HepG2 (cell line): Measurements from ENCODE around the gene KRT36. TPM values are rescaled to one million over a fixed set of nuclear protein-coding genes. Genes with fewer than 3 reads are reported as not detected.

Source experiments
- ATAC-seq: fragments of 200-7000 bp; cut with Tn5 transposase; 3 replicates; pipeline ENCODE4 v1.9.1; 2020; ENCODE audit warnings: mild to moderate bottlenecking, moderate library complexity
- BruUV-seq: library from RNA; stranded (reverse); fragments of 400-500 nt; replicated peaks from 2 replicates; lab custom pipeline; 2021; lab: Mats Ljungman, UMichigan
- CTCF ChIA-PET: fragments of 300-600 bp; formaldehyde crosslinking; extraction: SDS; loops from one replicate; lab custom pipeline; 2021; ENCODE audit warnings: low total read pairs, inconsistent platforms, low intra/inter-chr PET ratio; lab: Yijun Ruan, JAX
- POLR2A ChIA-PET: fragments of 350-600 bp; sonication (Branson Sonifier 250); formaldehyde crosslinking; loops from one replicate; lab custom pipeline; 2020; ENCODE audit warnings: antibody characterized with exemption, inconsistent platforms; lab: Yijun Ruan, JAX
- DNase-seq: peaks from one replicate; pipeline ENCODE4 v3.0.0-alpha.2; 2015; ENCODE audit warnings: low spot score
- FAIRE-seq: peaks from 3 replicates; lab custom pipeline; 2011; peaks lifted over from hg19 to GRCh38; lab: Jason Lieb, UNC
- H2AFZ ChIP-seq: one replicate; pipeline ENCODE4 v1.6.1; 2011; ENCODE audit warnings: low read length, inconsistent platforms
- H3K27ac ChIP-seq: fragments of 300-600 bp; 3 replicates; pipeline ENCODE4 v1.8.0; 2011; ENCODE audit warnings: mixed run types, mild to moderate bottlenecking, mixed read lengths, low read length, inconsistent platforms; ENCODE audit not compliant: insufficient read depth; ENCODE audit errors: extremely low read length
- H3K27me3 ChIP-seq, 2 experiments: fragments of 200-600 bp in 1 of 2; 2 replicates in 1 of 2; 3 replicates in 1 of 2; pipeline versions ENCODE4 v1.6.0 to v1.8.0; 2011; ENCODE audit warnings: low read length in 2 of 2, mild to moderate bottlenecking in 2 of 2, moderate library complexity in 2 of 2, inconsistent platforms in 1 of 2; ENCODE audit not compliant: insufficient read depth in 2 of 2, control insufficient read depth in 1 of 2
- H3K36me3 ChIP-seq, 2 experiments: fragments of 200-600 bp in 1 of 2; replicated peaks in 1 of 2; 2 replicates in 1 of 2; 3 replicates in 1 of 2; pipeline versions ENCODE4 v1.5.1 to v1.8.0; 2011; ENCODE audit warnings: low read length in 2 of 2, inconsistent platforms in 1 of 2; ENCODE audit not compliant: insufficient read depth in 2 of 2, control insufficient read depth in 1 of 2
- H3K4me1 ChIP-seq: 2 replicates; pipeline ENCODE4 v1.5.1; 2012; ENCODE audit warnings: low read length, inconsistent platforms; ENCODE audit not compliant: insufficient read depth
- H3K4me2 ChIP-seq: 2 replicates; pipeline ENCODE4 v1.6.0; 2011; ENCODE audit warnings: low read depth, low read length, inconsistent platforms
- H3K4me3 ChIP-seq, 3 experiments: fragments of 200-600 bp in 1 of 3; sonication (generic), shearing (Covaris generic) in 1 of 3; replicated peaks in 1 of 3; 2 replicates each; pipeline ENCODE4 v1.5.1; 2011 to 2016; ENCODE audit warnings: low read length in 3 of 3, inconsistent platforms in 2 of 3, low read depth in 2 of 3, mild to moderate bottlenecking in 2 of 3, control low read depth in 1 of 3, mixed read lengths in 1 of 3; ENCODE audit not compliant: insufficient read depth in 1 of 3
- H3K79me2 ChIP-seq: one replicate; pipeline ENCODE4 v1.6.1; 2011; ENCODE audit warnings: low read length, inconsistent platforms; ENCODE audit not compliant: insufficient read depth
- H3K9ac ChIP-seq: 2 replicates; pipeline ENCODE4 v1.6.0; 2011; ENCODE audit warnings: mild to moderate bottlenecking, low read depth, low read length, inconsistent platforms; ENCODE audit not compliant: insufficient read depth
- H3K9me3 ChIP-seq: 2 replicates; pipeline ENCODE4 v1.5.1; 2012; ENCODE audit warnings: mild to moderate bottlenecking, low read length
- H4K20me1 ChIP-seq: 2 replicates; pipeline ENCODE4 v1.6.0; 2011; ENCODE audit warnings: inconsistent platforms, mild to moderate bottlenecking, low read length, moderate library complexity; ENCODE audit not compliant: insufficient read depth
- AGO2 ChIP-seq: fragments of 200-400 bp; formaldehyde crosslinking; optimal IDR thresholded peaks from 2 replicates; pipeline ENCODE3; 2017; ENCODE audit warnings: mild to moderate bottlenecking, low read depth, low read length, moderate library complexity
- BCL6 ChIP-seq: IDR thresholded peaks from 2 replicates; pipeline ENCODE4 v1.6.1; 2016; ENCODE audit warnings: missing genetic modification reagents, missing compliant biosample characterization
- DNMT3B ChIP-seq: conservative IDR thresholded peaks from 2 replicates; pipeline ENCODE4 v1.6.1; 2016; ENCODE audit warnings: missing biosample characterization, control low read depth
- KAT8 ChIP-seq: IDR thresholded peaks from 2 replicates; pipeline ENCODE4 v1.6.1; 2016; ENCODE audit warnings: missing genetic modification reagents, missing compliant biosample characterization
- NPAS2 ChIP-seq: sonication (generic); formaldehyde crosslinking; IDR thresholded peaks from 2 replicates; pipeline ENCODE4 v1.8.0; 2022; ENCODE audit warnings: mild to moderate bottlenecking, missing genetic modification reagents, borderline replicate concordance
- NR2F2 ChIP-seq: IDR thresholded peaks from 2 replicates; pipeline ENCODE4 v1.6.1; 2012; ENCODE audit warnings: low read depth, inconsistent platforms, borderline replicate concordance
- SALL2 ChIP-seq: sonication (generic); formaldehyde crosslinking; IDR thresholded peaks from 2 replicates; pipeline ENCODE4 v1.8.1; 2023; ENCODE audit warnings: mild to moderate bottlenecking, missing genetic modification reagents, inconsistent platforms
- ZBTB7B ChIP-seq: sonication (generic); formaldehyde crosslinking; IDR thresholded peaks from 2 replicates; pipeline ENCODE4 v1.4.0; 2020; ENCODE audit warnings: missing genetic modification reagents
- ZNF451 ChIP-seq: sonication (generic); formaldehyde crosslinking; IDR thresholded peaks from 2 replicates; pipeline ENCODE4 v1.5.0; 2020; ENCODE audit warnings: mild to moderate bottlenecking, missing genetic modification reagents
- ZNF629 ChIP-seq: sonication (generic); formaldehyde crosslinking; conservative IDR thresholded peaks from 2 replicates; pipeline ENCODE4 v1.5.0; 2020; ENCODE audit warnings: missing genetic modification reagents
- ZNF672 ChIP-seq: sonication (generic); formaldehyde crosslinking; IDR thresholded peaks from 2 replicates; pipeline ENCODE4 v1.8.1; 2022; ENCODE audit warnings: missing genetic modification reagents
- ZNF782 ChIP-seq: sonication (generic); formaldehyde crosslinking; IDR thresholded peaks from 2 replicates; pipeline ENCODE4 v1.4.0; 2020; ENCODE audit warnings: missing genetic modification reagents, mild to moderate bottlenecking, borderline replicate concordance
- WGBS: methylation state at CpG from one replicate; pipeline ENCODE4 v1.1.6; 2017; ENCODE audit warnings: low lambda C conversion rate; 5-methylcytosine and 5-hydroxymethylcytosine counted together
- in situ Hi-C: cut with HindIII; loops from 2 replicates; pipeline ENCODE4 v1.10.0; 2017; ENCODE audit warnings: low pct_unique_long_range_greater_than_20kb; ENCODE audit not compliant: extremely low pct_ligation_motif_present
- intact Hi-C: fragments of 100-400 bp; cut with micrococcal nuclease; formaldehyde crosslinking; loops from one replicate; pipeline ENCODE4 v1.10.0; 2022; ENCODE audit not compliant: unreplicated experiment
- polyA plus RNA-seq, 8 experiments: library from polyadenylated mRNA; depleted of rRNA in 3 of 8; stranded (reverse) in 7 of 8; unstranded in 1 of 8; fragments of >200 nt; fragmentation: Illumina TruSeq in 4 of 8; extraction: Trizol in 4 of 8; gene quantifications; 2 replicates each; pipeline versions ENCODE4 v1.2.1 to v1.2.3, GENCODE V29; 2011 to 2016; ENCODE audit warnings: low read depth in 4 of 8, missing spikeins in 1 of 8, mixed read lengths in 1 of 8; ENCODE audit not compliant: insufficient read depth in 1 of 8
- total RNA-seq, 5 experiments: library from RNA; depleted of rRNA; stranded (reverse); fragments of >200 nt; fragmentation: Illumina TruSeq; extraction: Trizol; gene quantifications; 2 replicates each; pipeline ENCODE4 v1.2.3, GENCODE V29; 2016; ENCODE audit warnings: low read depth in 1 of 5
- TF ChIP-seq, protein P1 (sequence below): IDR thresholded peaks from 2 replicates; pipeline ENCODE4 v1.6.1; 2016; ENCODE audit warnings: missing genetic modification reagents, missing compliant biosample characterization
- TF ChIP-seq, protein P2 (sequence below): sonication (generic); formaldehyde crosslinking; IDR thresholded peaks from 2 replicates; pipeline ENCODE4 v1.8.0; 2023; ENCODE audit warnings: mild to moderate bottlenecking, missing genetic modification reagents
- TF ChIP-seq, protein P3 (sequence below): sonication (generic); formaldehyde crosslinking; IDR thresholded peaks from 2 replicates; pipeline ENCODE4 v1.4.0; 2020; ENCODE audit warnings: missing genetic modification reagents

Gene KRT36
- total and polyA plus RNA-seq, 2 of the 13 experiments (the other 11 are each of a cell fraction or from before 2014, with no cell fraction given): not detected

DNA sequence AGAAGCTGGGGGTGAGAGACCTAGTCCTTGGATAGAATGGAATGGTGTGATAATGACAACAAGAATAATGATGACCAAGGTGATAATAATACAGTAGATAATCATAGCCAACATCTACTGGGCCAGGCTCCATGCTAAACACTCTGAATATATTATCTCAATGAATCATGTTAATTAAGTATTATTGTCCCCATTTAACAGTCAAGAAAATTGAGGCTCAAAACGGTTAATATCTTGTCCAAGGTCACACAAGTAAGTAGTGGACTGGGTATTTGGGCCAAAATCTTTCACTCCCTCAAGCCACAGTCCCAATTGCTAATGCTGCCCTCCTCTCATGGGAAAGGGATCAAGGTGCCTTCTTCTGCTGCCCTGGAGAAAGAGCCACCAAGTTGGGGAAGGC is 42.3 kb upstream of the KRT36 start:
- Histone ChIP-seq H3K9me3 (no peaks in the 10 kb centered on the region), H3K27ac (no peak overlapping the region)
- TF ChIP-seq ZBTB7B (CRISPR knock-in tag): no peak
- TF ChIP-seq BCL6 (CRISPR knock-in tag): no peak
- TF ChIP-seq ZNF629 (CRISPR knock-in tag): peak; percentile 68
- TF ChIP-seq, all 625 proteins: peak for 1
- no peaks in the 10 kb centered on the region for H3K36me3 ChIP-seq
- peaks cover 3% of the 10 kb centered on the region for H3K79me2 ChIP-seq
- H2AFZ ChIP-seq: no peak overlapping the region
- intact Hi-C loops (loop anchor here (10.0 kb wide), 1 partner anchor 117 kb away; no protein-coding TSS in a partner anchor), in situ Hi-C loops (no loop called here)
- H3K27me3 ChIP-seq: peaks cover 0 to 3% of the 10 kb centered on the region in 2 experiments; a peak in 1 of 5 replicates
- no peaks in the 10 kb centered on the region for H4K20me1 ChIP-seq
- ATAC-seq (no peak), FAIRE-seq (no peak), DNase-seq (no peak)
- CTCF ChIA-PET: no interaction called here
- 0% methylated on average over 1 of the region's 1 CpG for WGBS
- no peak overlapping the region for H3K4me3 ChIP-seq
- no peak overlapping the region for H3K9ac ChIP-seq
- H3K4me1 ChIP-seq: peaks cover 59% of the 10 kb centered on the region
- BruUV-seq: no TSS peak
- H3K4me2 ChIP-seq: no peak overlapping the region
- POLR2A ChIA-PET: no interaction called here

DNA sequence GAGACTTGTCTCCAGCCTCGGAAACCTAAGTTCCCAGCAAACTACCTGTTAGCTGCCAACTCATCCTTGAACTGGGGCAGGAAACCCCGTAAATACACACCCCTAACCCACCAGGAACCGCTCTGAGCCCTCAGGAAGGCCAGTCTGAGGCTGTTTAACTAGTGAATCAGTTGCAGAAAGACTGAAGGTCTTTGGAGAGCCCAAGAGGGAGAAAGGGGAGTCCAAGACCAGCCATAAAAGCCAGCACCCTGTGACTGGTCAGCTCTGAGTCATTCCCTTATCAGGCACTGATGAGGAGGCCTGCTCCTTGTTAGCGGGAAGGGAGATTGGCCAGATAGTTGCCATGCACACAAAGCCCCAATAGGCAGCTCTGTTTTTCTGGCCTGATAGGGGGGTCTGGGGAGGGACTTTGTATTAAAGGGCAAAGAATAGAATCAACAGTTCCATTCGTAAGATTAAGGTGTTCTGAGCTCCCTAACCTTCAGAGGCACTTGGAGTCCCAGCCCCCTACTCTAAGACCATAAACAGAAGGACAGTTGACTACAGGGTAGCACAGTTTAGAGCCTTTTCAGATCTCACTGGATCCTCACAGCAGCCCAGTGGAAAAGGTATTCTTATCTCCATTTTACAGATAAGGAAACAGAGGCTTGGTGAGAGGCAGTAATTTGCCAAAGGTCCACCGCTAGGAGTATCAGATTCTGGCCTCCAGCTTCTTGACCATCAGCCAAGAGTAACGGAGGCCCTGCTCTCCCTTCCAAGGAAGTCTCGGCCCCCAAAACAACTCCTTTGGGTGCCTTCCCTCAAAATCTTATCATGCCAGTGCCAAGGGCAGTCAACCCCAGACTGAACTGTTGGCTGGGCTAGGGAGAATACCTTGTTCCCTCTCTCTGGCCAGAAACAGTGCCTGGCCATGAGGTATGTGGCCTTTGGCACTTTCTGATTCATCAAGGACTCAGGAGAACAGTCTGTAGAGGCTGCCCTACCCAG is 40.6 kb upstream of the KRT36 start:
- Histone ChIP-seq H3K4me2 (peak overlapping the region; percentile 84), H3K27ac (peak overlapping the region; percentile 7), H3K4me1 (peaks cover 56% of the 10 kb centered on the region), H4K20me1 (no peaks in the 10 kb centered on the region), H2AFZ (no peak overlapping the region), H3K79me2 (peaks cover 7% of the 10 kb centered on the region), H3K9ac (peak overlapping the region; percentile 33), H3K27me3 (peaks cover 0 to 3% of the 10 kb centered on the region in 2 experiments; a peak in 1 of 5 replicates), H3K4me3 (peak overlapping the region in 1 of 3 experiments; percentile 84; a peak in 1 of 6 replicates), H3K9me3 (no peaks in the 10 kb centered on the region), H3K36me3 (no peaks in the 10 kb centered on the region)
- peak; percentile 85 for DNase-seq
- 1% methylated on average over 6 of the region's 8 CpGs for WGBS
- POLR2A ChIA-PET: interaction anchor here (1.0 to 3.3 kb wide), 7 partner anchors 9 to 628 kb away, joined by 3 to 19 read pairs (median 3); no protein-coding TSS in a partner anchor
- intact Hi-C loops (loop anchor here (10.0 kb wide), 1 partner anchor 116 kb away; no protein-coding TSS in a partner anchor), in situ Hi-C loops (no loop called here)
- FAIRE-seq: no peak
- CTCF ChIA-PET: interaction anchor here (0.9 kb wide), 1 partner anchor 19 kb away, joined by 3 read pairs; no protein-coding TSS in a partner anchor
- peak; percentile 53 for ATAC-seq
- no TSS peak for BruUV-seq
- TF ChIP-seq, protein P1, sequence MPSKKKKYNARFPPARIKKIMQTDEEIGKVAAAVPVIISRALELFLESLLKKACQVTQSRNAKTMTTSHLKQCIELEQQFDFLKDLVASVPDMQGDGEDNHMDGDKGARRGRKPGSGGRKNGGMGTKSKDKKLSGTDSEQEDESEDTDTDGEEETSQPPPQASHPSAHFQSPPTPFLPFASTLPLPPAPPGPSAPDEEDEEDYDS (CRISPR knock-in tag): peak; percentile 60
- TF ChIP-seq KAT8 (CRISPR knock-in tag) (0 out of 2 replicates have a peak, but pooled peaks have one; percentile 17), ZNF672 (CRISPR knock-in tag) (no peak), ZNF629 (CRISPR knock-in tag) (peak; percentile 75), AGO2 (no peak), NR2F2 (no peak), ZNF782 (no peak), DNMT3B (CRISPR knock-in tag) (no peak), ZNF451 (CRISPR knock-in tag) (no peak), NPAS2 (CRISPR knock-in tag) (no peak), SALL2 (no peak)
- TF ChIP-seq, protein P2, sequence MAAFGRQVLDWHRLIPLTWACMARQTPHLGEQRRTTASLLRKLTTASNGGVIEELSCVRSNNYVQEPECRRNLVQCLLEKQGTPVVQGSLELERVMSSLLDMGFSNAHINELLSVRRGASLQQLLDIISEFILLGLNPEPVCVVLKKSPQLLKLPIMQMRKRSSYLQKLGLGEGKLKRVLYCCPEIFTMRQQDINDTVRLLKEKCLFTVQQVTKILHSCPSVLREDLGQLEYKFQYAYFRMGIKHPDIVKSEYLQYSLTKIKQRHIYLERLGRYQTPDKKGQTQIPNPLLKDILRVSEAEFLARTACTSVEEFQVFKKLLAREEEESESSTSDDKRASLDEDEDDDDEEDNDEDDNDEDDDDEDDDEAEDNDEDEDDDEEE (CRISPR knock-in tag): no peak
- TF ChIP-seq, protein P3, sequence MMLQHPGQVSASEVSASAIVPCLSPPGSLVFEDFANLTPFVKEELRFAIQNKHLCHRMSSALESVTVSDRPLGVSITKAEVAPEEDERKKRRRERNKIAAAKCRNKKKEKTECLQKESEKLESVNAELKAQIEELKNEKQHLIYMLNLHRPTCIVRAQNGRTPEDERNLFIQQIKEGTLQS (CRISPR knock-in tag): peak; percentile 43; the same call in 1 of the 2 replicates
